Panc1 (cell line): ENCODE data around the gene HIKESHI. TPM values are rescaled to one million over a fixed set of nuclear protein-coding genes. Genes with fewer than 3 reads are reported as not detected.
A peak's percentile ranks its signal among the peaks of the same experiment; 100 is the strongest.
"Not testable (repeated sequence)": the region's sequence is repeated elsewhere in the genome, so short reads cannot be mapped to it uniquely, and the experiment has no call there.

ENCODE experiments used
- ATAC-seq: fragments of 200-7000 bp; cut with Tn5 transposase; 2 replicates; pipeline ENCODE4 v1.9.1; 2020; ENCODE audit warnings: mild to moderate bottlenecking, moderate library complexity
- BruUV-seq: library from RNA; stranded (reverse); fragments of 400-500 nt; replicated peaks from 2 replicates; lab custom pipeline; 2021; lab: Mats Ljungman, UMichigan
- CTCF ChIA-PET: fragments of 300-600 bp; sonication (Branson Sonifier 250); formaldehyde crosslinking; loops from one replicate; lab custom pipeline; 2022; ENCODE audit warnings: antibody characterized with exemption; lab: Charles Lee
- POLR2A ChIA-PET: fragments of 300-600 bp; sonication (Branson Sonifier 250); formaldehyde crosslinking; loops from one replicate; lab custom pipeline; 2022; ENCODE audit warnings: antibody characterized with exemption; lab: Charles Lee
- DNase-seq: peaks from one replicate; pipeline ENCODE4 v3.0.0-alpha.2; 2010; ENCODE audit warnings: low read depth, low spot score
- H3K27ac ChIP-seq: 2 replicates; pipeline ENCODE4 v1.5.1; 2011; ENCODE audit warnings: mild to moderate bottlenecking, low read length, inconsistent platforms
- H3K27me3 ChIP-seq: fragments of 200-500 bp; sonication (Bioruptor generic); 2 replicates; pipeline ENCODE4 v1.6.0; 2014; ENCODE audit warnings: low read length, inconsistent platforms; ENCODE audit not compliant: control insufficient read depth, insufficient read depth
- H3K36me3 ChIP-seq: fragments of 200-500 bp; sonication (Bioruptor generic); 2 replicates; pipeline ENCODE4 v1.5.1; 2014; ENCODE audit warnings: inconsistent platforms, mild to moderate bottlenecking, low read length, moderate library complexity; ENCODE audit not compliant: control insufficient read depth, insufficient read depth
- H3K4me1 ChIP-seq: 2 replicates; pipeline ENCODE4 v1.5.1; 2011; ENCODE audit warnings: inconsistent platforms, mild to moderate bottlenecking, low read length, moderate library complexity; ENCODE audit not compliant: control insufficient read depth, insufficient read depth
- H3K4me3 ChIP-seq, 2 experiments: 2 replicates each; pipeline ENCODE4 v1.5.1; 2011 to 2012; ENCODE audit warnings: low read depth in 2 of 2, low read length in 2 of 2, mild to moderate bottlenecking in 2 of 2, inconsistent platforms in 1 of 2, moderate library complexity in 1 of 2
- H3K9me3 ChIP-seq: fragments of 200-500 bp; sonication (Bioruptor generic); 2 replicates; pipeline ENCODE4 v1.5.1; 2014; ENCODE audit warnings: low read depth, mild to moderate bottlenecking, inconsistent platforms, low read length, moderate library complexity; ENCODE audit not compliant: control insufficient read depth, insufficient read depth
- CTCF ChIP-seq: fragments of 450-650 bp; IDR thresholded peaks from 2 replicates; pipeline ENCODE4 v1.5.1; 2017; ENCODE audit warnings: mild to moderate bottlenecking
- POLR2AphosphoS5 ChIP-seq: IDR thresholded peaks from 2 replicates; pipeline ENCODE4 v1.6.1; 2012; ENCODE audit warnings: mild to moderate bottlenecking, low read depth, low read length, moderate library complexity
- REST ChIP-seq, 2 experiments: IDR thresholded peaks; 2 replicates each; pipeline ENCODE4 v1.6.1; 2011 to 2012; ENCODE audit warnings: low read depth in 2 of 2, control low read depth in 1 of 2, low read length in 1 of 2, mild to moderate bottlenecking in 1 of 2, moderate library complexity in 1 of 2; ENCODE audit not compliant: insufficient read depth in 1 of 2
- SIN3A ChIP-seq: IDR thresholded peaks from 2 replicates; pipeline ENCODE4 v1.6.1; 2012; ENCODE audit warnings: low read depth, mild to moderate bottlenecking, low read length, moderate library complexity, borderline replicate concordance; ENCODE audit not compliant: insufficient read depth
- TCF7L2 ChIP-seq: IDR thresholded peaks from 2 replicates; pipeline ENCODE4 v1.6.1; 2011; ENCODE audit warnings: mild to moderate bottlenecking, low read depth, low read length, inconsistent platforms
- in situ Hi-C: cut with HindIII; loops from 2 replicates; pipeline ENCODE4 v1.10.0; 2016; ENCODE audit warnings: low sequenced_read_pairs, low pct_unique_long_range_greater_than_20kb
- intact Hi-C: fragments of 100-400 bp; cut with micrococcal nuclease; formaldehyde crosslinking; loops from one replicate; pipeline ENCODE4 v1.10.0; 2022; ENCODE audit not compliant: unreplicated experiment
- total RNA-seq: library from RNA; stranded (reverse); gene quantifications from one replicate; pipeline ENCODE4 v1.2.1, GENCODE V29; 2021; ENCODE audit not compliant: unreplicated experiment

Gene HIKESHI
- total RNA-seq, 1 experiment from 2014 or later: 61.3 TPM

DNA sequence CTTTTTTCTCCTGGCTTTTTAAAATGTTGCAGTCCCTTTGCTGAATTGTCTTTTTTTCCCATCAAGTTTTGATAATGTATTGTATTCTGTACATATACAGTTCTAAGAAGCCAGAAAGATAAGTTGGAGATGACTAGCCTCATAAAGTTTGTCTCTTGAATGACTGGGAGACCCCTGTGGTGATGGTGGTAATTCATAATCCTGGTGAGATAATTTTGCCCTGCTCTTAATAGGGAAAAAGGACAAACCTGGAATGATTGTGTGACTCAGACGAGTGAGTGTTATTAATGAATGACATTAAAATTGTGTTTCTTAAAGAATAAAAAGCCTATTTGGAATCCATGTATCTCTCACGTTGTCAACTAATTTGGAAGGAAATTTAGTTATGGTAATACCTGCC is 1.2 kb downstream of the HIKESHI start:
- Histone ChIP-seq H3K27me3 (no peaks in the 10 kb centered on the region), H3K27ac (peak overlapping the region; percentile 98), H3K36me3 (peaks cover 4% of the 10 kb centered on the region), H3K9me3 (no peaks in the 10 kb centered on the region), H3K4me1 (peaks cover 9% of the 10 kb centered on the region; the same call in 1 of the 2 replicates), H3K4me3 (peak overlapping the region; percentile 91 to 98)
- DNase-seq: no peak
- intact Hi-C loops: no loop called here
- BruUV-seq: no TSS peak
- no peak for ATAC-seq
- POLR2A ChIA-PET: no interaction called here
- TF ChIP-seq TCF7L2 (no peak), CTCF (no peak), SIN3A (no peak), POLR2AphosphoS5 (no peak), REST (IDR thresholded peaks at IDR 0.05; ENCODE audit: insufficient read depth in 1 of 2, low read depth in 2 of 2, low read length in 1 of 2) (no peak)
- CTCF ChIA-PET: no interaction called here
- in situ Hi-C loops: no loop called here

DNA sequence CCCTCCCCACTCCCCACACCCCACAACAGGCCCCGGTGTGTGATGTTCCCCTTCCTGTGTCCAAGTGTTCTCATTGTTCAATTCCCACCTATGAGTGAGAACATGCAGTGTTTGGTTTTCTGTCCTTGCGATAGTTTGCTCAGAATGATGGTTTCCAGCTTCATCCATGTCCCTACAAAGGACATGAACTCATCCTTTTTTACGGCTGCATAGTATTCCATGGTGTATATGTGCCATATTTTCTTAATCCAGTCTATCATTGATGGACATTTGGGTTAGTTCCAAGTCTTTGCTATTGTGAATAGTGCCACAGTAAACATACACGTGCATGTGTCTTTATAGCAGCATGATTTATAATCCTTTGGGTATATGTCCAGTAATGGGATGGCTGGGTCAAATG is 6.7 kb downstream of the HIKESHI start:
- DNase-seq, CTCF ChIA-PET, ATAC-seq, in situ Hi-C loops, BruUV-seq, H3K36me3 ChIP-seq, H3K4me3 ChIP-seq, intact Hi-C loops, H3K9me3 ChIP-seq, H3K27me3 ChIP-seq, H3K27ac ChIP-seq, POLR2A ChIA-PET, H3K4me1 ChIP-seq: not testable (repeated sequence)

GRCh38 chr11:86313793-86314192 is 11.8 kb downstream of the HIKESHI start:
- TF ChIP-seq SIN3A: no peak
- no peak for TF ChIP-seq TCF7L2
- no peak for TF ChIP-seq POLR2AphosphoS5
- no peak for TF ChIP-seq REST (IDR thresholded peaks at IDR 0.05; ENCODE audit: insufficient read depth in 1 of 2, low read depth in 2 of 2, low read length in 1 of 2)
- no peak for TF ChIP-seq CTCF
- no peaks in the 10 kb centered on the region for H3K27me3 ChIP-seq
- no peaks in the 10 kb centered on the region for H3K4me1 ChIP-seq
- H3K4me3 ChIP-seq: no peak overlapping the region
- CTCF ChIA-PET: no interaction called here
- ATAC-seq (no peak), DNase-seq (no peak)
- H3K36me3 ChIP-seq: no peaks in the 10 kb centered on the region; the same call in 1 of the 2 replicates
- H3K27ac ChIP-seq: no peak overlapping the region
- in situ Hi-C loops (no loop called here), intact Hi-C loops (no loop called here)
- POLR2A ChIA-PET: no interaction called here
- no peaks in the 10 kb centered on the region for H3K9me3 ChIP-seq
- BruUV-seq: no TSS peak
